SH-SY5Y (cell line): ENCODE results near the gene B3GNT3.

Source experiments
- GATA2 ChIP-seq: IDR thresholded peaks from 2 replicates; pipeline ENCODE4 v1.6.1; 2011; ENCODE audit warnings: mild to moderate bottlenecking, low read depth, low read length
- GATA3 ChIP-seq: IDR thresholded peaks from 2 replicates; pipeline ENCODE4 v1.6.1; 2011; ENCODE audit warnings: low read depth, mild to moderate bottlenecking, low read length, moderate library complexity

The B3GNT3 gene

DNA sequence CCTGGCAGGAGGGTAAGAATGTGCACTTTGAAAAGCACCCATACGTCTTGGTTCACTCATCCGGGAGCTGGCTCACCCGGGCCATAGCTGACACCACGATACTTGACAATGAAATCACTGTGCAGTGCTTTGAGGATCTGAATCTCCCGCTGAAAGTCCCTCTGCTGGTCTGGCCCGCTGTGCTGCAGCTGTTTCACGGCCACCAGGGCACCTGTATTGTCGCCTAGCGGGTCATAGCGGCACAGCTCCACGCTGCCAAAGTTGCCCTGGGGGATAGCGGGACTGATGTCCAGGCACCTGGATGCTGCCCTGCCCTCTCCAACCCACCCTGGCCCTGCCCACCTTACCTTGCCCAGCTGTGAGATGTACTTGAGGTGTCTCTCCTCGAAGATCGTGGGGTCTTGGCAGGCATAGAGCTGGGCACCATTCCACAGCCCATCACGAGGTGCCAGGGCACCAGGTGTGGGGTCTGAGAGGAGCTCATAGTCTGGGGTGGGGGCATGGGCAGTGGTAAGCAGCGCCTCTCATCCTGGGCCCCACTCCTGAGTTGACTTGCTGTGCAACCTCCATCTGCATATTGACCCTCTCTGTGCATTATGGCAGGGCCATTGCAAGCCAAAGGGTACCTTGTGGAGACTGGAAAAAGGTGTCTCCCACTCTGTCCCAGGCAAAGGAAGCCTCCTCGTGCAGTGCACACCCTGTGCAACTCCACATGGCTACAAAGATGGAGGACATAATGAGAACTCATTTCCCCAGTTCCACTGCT is 37.7 kb downstream of the B3GNT3 start:
- TF ChIP-seq GATA3, result no peak
- no peak for TF ChIP-seq GATA2

DNA sequence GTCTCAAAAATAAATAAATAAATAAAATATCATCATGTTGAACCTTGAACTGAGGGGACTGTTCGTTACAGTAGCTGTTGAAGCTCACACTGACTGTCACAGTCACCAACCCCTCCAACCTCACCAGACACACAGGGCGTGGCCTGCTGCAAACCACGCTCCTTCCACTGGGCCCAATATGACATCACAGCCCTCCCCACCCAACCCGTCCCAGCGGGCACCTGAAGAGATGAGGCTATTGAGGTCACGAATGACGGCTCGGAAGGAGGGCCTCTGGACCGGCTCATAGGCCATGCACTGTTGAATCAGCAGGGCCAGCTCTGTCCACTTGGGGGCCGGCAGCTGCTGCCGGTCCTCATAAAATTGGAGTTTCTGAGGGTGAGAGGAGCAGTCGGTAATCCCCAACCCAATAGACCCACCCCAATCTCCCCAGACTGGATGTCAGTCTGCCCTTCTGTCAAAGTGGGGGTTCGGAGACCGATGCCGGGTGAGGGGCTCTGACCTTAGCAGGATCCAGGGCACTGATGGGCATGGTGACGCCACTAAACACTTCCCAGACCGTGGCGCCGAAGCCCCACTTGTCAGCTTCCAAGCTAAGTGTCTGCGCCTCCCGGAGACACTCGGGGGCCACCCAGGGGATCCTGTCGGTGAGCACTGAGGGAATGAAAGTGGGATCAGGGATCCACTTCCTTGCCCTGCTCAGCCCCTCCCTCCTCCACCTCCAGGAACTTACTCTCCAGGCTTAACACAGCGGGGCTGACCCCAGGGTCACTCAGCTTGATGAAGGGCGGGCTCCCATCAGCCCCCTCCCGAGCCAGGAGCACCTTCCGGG is 39.6 kb downstream of the B3GNT3 start:
- TF ChIP-seq GATA2, result no peak
- TF ChIP-seq GATA3, result no peak

DNA sequence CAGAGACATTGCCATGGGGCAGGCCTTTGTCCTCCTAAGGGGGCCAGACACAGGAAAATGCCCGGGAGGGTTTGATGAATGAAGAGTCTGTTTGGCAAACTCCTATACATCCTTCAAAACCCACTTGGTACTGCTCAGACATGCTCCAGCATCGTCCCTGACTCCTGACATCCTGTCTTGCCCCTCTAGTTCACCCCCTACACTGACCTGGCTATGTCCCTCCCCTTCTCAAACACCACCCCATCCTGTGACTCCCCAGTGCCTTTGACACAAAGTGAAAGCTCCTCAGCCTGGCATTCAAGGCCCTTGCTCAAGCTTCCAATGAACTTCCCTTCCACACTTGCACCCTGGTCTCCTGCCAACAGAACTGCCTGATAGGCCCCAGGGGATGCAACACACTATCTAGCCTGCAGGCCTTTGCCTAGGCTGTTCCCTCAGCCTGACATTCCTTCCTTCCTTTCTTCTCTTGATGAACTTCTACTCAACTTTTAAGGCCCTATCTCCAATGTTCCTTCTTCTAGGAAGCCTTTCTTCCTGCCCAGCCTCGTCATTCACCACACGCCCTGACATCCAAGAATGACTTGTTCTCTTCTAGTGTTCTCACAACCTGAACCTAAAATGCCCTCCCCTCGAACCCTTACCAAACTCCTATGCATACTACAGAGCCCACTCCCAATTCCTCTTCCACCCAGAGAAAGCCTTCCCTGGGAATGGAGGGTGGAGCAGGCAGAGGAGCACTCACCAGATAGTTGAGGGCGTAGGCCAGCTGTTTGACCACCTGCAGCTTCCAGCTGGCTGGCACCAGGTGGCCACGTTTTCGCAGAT is 40.5 kb downstream of the B3GNT3 start:
- TF ChIP-seq GATA2 (no peak), GATA3 (no peak)

DNA sequence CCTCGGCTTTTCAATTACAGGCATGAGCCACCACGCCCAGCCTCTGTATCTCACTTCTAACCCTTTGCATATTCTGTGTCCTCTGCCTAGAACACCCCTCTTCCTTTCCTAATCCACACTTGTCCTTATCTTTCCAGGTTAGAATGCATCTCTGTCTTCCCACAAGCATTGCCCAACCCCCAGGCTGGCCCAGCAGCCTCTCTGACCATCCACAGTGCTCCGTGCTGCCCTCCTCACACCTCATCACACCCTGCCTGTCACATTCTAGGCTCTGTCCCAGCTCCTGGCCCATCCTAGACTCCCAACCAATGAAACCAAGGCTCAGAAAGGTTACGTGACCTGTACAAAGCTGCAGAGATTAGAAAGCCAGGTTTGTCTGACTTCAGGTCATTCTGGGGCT is 41.6 kb downstream of the B3GNT3 start:
- TF ChIP-seq GATA3, result no peak
- no peak for TF ChIP-seq GATA2

DNA sequence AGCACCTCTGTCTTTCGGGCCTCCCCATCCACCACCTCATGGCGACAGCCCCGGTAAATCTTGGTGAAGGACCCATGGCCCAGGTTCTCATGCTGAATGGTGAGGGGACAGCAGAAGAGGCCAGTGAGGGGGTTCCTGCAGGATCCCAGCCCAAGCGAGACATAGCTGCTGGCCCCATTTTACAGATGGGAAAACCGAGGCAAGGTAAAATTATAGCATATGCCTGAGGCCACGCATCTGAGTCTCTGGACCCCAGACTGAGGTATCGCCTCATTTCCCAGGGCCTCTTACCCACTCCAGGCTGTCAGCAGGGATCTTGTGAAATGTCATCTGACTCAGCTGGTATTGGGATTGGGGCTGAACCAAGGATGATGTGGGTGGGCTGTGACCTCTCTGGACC is 43.0 kb downstream of the B3GNT3 start:
- TF ChIP-seq GATA2, result no peak
- TF ChIP-seq GATA3, result no peak

DNA sequence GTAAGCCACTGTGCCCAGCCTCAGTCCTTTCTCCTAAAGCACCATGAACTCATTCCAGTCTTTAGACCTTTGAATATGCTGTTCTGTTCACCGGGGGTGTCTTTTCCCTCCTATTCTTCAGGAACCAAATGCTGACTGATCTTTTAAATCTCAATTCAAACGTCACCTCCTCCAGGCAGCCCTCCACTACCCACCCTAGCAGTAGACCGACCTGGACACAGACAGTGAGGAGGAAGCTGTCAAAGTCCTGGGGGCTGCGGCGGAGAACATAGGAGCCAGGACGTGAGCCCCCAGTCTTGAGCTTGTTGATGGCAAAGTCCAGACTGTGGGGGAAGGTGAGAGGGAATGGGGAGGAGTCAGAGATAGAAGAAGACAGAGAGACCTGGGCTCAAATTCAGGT is 45.1 kb downstream of the B3GNT3 start:
- TF ChIP-seq GATA3 (no peak), GATA2 (no peak)

DNA sequence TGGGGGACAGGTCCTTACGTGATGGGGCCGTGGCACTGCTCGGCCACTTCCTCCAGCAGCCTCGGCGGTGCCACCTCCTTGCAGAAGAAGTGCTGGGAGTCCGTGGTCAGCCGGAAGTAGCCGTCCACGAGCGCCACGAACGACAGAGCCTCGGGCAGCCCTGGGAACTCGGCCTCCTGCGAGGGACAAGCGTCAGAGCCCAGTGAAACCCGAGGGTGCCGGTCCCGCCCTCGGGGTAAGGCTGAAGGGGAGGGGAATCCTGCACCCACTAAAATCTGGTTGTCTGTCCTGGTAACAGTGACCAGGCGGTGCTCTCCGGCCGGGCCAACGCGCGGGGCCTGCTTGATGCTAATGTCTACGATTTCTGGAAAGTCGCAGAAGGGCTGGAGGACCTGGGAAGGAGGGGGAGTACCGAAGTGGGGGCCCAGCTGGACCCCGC is 46.5 kb downstream of the B3GNT3 start:
- TF ChIP-seq GATA3 (no peak), GATA2 (no peak)

DNA sequence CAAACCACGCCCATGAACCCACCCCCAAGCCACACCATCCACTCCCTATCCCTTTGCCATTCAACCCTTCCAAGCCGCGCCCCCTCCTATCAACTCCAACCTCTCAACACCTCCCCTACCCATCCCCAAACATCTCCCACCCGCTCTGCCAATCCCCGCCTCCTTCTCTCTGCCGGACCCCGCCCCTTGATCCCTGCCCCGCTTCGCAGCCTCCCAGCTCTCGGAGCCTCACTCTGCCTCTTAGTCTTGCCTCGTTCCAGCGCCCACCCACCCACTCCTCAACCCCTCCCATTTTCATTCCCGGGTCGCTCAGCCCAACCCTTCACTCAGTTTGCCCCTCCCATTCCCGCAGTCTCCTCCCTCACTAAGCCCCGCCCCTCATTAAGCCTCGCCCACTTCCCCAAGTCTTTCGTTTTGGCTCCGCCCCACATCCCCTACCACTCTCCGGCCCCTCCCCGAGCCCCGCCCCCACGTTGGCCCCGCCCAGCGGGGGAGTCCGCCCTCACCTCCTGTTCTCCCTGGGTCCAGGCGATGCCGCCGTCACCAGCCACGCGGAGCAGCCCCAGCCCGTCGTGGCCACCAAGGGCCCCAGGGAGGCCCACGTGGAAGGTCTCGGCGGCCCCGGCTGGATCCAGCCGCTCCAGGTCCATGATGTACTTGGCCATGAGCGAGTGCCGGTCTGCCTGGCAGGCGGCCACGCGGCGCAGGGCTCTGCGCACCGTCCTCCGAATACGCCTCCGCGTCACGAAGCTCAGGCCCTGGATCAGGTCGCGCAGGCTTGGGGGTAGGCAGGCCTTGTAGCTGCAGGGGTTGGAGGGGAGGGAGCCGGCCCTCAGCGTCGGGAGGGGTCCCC is 47.1 kb downstream of the B3GNT3 start:
- TF ChIP-seq GATA2, result no peak
- no peak for TF ChIP-seq GATA3

DNA sequence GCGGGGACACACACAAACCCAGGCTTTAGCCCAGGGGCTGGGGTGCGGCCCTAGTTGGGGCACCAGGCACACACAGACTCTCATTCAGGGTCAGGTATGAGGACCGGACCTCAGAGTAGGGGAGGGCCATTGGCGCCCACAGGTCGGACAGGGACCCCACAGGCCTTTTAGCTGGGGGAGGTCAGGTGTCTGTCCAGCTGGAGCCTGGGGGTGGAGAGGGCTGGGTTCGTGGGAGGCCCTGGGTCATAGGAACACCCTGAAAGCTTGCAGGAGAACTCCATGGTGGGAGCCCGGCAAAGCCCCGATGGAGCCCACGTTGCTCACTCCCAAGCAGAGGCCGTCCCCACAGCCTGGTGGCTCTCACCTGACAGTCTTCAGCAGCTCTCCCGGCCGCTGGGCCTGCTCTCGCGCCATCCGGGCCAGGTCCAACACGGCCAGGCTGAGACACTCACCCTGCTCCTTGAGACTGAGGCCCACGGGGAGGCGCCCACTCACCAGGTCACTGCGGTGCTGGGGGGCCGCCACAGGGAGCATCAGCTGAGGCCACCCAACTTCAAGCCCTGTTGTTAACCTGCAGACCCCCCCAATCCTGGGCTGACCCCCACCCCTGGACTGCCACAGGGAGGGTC is 47.8 kb downstream of the B3GNT3 start:
- TF ChIP-seq GATA2, result no peak
- TF ChIP-seq GATA3, result no peak

DNA sequence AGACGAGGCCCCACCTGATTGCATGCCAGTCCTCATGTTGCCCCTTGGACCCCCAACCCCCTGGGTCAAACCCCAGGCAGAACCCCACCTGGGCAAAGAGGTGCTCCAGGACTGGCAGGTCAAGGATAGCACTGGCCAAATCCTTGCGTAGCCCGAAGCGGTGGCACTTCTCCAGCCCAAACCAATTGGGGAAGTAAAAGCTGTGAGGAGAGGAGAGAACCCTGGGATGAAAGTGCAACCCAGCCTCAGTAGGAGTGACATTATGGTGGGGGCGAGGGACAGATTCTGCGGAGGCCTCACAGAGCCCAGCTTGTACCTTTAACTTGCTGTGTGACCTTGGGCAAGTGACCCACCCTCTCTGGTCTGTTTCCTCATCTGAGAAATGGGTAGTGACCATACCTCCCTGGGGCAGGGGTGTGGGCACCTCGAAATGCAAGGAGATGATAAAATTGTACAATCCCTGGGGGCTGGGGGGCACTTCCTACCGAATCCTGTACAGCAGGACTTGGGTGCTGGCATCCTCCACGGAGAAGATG is 48.4 kb downstream of the B3GNT3 start:
- TF ChIP-seq GATA2 (no peak), GATA3 (no peak)

DNA sequence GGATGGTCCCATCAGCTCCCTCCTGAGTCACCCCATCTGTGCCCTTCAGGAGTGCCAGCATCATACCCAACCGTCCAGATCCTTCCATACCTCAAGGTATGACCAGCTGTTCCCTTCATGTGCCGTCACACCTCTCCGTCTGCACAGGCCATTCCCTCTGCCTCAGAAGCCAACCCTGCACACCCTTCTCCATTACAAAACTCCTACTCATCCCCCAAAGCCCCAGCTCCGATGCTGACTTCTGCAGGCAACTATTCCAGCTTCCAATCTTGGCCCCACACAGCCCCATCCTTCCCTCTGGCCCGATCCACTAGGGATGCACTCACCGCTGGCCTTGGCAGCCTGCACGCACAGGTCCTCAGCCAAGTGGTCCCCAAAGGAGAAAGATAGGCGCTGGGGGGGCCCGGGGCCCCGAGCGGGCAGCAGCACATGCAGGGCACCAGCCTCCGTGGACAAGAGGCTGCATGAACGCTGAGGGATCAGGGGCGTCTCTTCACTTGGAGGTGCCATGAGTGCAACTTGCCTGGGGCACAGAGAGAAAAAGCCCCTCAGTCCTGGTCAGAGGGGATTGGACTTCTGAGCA is 49.1 kb downstream of the B3GNT3 start:
- no peak for TF ChIP-seq GATA3
- no peak for TF ChIP-seq GATA2

DNA sequence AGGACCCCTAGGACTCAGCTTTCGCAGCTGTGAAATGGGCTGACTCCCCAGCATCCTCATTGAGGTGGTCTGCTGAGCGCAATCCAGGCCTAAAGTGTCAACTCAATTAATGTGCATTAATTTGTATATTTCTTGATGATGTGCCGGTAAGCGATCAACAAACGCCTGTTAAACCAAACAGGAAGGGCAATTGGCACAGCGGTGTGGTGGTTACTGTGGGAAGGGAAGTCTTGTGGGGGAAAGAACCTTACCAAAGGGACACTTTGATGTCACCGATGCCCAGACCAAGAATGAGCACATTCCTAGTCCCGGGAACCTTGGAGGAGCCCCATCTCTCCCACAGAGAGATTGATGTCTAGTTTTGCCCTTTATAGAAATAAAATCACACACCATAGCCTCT is 51.2 kb downstream of the B3GNT3 start:
- TF ChIP-seq GATA2, result no peak
- TF ChIP-seq GATA3, result no peak
